ENCODE data around the gene GTPBP4.

DNA sequence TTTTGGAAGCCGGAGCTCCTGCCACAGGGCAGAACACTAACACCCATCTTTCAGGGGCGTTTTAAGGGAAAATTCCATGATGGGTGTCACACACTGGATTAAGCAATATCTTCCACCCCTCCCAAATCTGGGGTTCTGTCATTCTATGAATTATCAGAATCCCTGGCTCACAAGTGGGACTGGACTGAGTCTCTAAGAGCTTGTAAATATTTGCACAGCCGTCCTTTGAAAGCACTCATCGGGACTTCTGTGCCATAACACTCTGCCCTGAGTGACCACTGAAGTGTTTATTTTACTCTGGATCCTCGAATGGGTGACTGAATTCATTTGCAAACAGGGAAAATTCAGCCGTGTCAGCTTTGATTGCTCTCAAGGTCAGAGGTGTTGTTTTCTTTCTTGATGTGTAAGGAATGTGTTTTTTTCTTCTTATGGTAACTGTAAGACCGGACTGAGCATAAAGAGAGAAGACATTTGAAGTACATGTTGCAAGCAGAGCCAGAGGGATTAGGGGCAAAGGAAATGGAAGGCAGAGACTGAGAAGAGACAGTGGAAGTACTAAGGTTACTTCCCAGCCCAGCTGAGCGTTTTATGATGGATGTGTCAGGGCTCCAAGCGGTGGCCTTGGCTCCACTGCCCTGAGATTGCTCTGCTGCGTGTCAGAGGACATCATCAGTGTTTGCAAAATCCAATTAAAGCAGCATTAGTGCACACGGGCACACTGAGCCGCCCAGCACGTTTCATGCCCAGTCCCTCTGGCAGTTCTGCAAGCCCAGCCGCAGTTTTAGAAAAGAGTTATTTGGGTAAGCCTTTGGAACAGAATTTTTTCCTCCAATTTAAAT lies 17.7 kb upstream of the GTPBP4 start:
- TF ChIP-seq, protein P1, sequence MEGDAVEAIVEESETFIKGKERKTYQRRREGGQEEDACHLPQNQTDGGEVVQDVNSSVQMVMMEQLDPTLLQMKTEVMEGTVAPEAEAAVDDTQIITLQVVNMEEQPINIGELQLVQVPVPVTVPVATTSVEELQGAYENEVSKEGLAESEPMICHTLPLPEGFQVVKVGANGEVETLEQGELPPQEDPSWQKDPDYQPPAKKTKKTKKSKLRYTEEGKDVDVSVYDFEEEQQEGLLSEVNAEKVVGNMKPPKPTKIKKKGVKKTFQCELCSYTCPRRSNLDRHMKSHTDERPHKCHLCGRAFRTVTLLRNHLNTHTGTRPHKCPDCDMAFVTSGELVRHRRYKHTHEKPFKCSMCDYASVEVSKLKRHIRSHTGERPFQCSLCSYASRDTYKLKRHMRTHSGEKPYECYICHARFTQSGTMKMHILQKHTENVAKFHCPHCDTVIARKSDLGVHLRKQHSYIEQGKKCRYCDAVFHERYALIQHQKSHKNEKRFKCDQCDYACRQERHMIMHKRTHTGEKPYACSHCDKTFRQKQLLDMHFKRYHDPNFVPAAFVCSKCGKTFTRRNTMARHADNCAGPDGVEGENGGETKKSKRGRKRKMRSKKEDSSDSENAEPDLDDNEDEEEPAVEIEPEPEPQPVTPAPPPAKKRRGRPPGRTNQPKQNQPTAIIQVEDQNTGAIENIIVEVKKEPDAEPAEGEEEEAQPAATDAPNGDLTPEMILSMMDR (IDR thresholded peaks at IDR 0.05), result no peak
- TF ChIP-seq POLR2A (IDR thresholded peaks at IDR 0.05), result no peak
